Putamen (tissue), 1 donor: ENCODE data around the gene EPSTI1.

Experiments used
- DNase-seq: peaks from one replicate; pipeline ENCODE4 v3.0.0-alpha.2; 2016; ENCODE audit warnings: low spot score

EPSTI1 gene

DNA sequence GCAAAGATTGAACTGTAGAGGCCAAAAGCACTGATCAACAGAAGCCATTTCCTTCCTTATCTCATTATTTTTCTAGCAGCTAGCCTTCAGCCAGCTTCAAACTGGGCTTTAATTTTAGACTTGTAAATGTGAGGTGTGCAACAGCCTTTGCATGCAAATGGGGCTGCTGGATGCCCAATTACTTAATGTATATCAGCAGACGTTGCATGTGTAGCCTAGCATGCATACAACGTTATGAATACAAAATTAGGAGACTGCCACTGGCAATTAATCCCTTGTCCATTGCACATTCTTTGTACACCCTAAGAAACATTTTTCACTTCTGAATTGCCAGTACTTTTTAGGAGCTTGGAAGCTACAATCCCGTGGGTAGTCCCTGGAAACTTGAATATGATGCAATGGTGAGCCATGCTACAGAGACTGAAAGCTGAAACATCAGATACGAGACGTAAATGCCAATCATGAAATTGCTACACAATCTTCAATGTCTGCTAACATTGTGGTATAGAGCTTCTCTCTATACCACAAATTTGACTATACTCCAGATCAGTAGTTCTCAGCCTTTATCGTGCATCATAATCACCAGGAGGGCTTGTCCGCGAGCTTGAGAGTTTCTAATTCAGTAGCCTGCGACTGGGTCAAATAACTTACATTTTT is 20.2 kb downstream of the EPSTI1 start:
- DNase-seq = no peak

DNA sequence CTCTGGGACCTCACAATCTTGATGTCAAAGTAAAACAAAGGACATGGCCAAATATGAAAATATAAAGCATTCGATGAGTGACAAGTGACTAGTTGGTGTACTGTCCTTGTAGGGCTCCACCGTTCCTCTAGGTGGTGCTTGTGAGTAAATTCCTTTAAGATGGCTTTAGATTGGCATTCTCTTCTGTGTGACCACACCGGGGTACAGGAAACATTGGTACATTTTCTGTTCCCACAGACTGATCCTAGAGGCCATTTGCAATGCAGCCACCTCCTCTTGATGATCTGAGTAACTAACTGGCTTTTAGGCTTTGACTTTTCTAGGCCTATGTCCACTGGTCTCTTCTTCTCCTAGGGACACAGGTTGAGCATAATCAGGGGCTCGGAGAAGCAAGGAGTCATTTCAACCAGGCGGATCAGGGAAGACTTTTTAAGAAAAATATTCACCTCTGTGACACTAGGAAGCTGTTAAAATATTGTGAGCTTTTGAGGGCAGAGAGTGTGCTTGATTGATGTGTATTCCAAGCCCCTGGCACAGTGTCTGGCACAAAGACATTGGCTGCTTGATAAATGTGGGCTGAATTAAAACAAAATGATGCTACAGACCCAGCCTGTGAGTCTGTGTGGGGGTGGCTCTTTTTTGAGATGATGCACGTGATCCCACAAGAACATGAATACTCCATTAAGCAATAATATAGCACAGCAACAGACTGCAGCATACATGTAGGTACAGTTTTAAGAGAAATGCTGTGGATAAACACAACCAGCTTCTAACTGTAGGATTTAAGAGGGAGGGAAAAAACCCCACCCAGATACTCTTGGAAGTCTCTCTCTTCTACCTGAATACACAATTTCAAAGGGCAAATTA is 21.0 kb downstream of the EPSTI1 start:
- DNase-seq = no peak

DNA sequence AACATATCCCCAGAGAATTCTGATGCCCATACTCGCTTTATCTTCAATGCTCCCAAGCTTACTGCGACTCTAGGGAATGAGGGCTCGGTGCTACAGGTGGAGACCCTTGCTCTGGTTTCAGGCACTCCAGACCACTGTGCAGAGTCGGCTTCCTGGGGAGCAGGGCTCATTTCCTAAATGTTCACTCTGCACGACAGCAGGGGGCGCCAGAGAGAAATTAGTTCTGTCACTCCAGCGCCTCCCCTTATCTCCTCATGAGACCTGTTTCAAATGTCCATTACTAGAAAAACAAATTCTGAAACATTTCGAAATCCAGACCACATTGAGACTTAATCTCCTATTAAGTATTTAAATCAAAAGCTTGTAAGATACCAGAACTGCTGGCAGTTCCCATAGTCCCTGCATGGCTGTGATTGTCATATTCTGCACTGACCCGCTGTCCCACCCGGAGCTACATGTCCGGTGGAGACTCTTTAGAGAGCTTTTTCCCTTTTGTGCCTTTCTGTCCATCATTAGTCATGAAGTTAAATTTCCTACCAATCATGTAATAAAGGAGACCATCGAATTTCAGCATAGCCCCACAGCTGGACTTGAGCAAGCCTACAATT is 22.4 kb downstream of the EPSTI1 start:
- DNase-seq = peak; percentile 56

DNA sequence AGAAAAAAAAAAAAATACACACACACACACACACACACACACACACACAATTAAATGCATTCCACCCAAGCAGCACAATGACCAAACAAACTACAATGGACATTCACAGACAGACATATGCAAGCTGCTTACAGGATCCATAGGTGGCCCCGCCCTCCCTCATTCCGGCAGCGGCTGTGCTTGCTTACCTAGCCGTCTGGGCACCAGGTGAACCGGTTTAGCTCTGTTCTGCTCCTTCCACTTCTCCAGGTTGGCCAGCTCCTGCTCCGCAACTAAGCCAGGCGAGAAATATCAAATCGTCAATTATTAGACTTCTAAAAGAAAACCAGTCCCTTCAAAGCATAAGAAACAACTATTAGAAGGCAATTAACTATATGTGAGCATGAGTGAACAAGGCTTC is 23.1 kb downstream of the EPSTI1 start:
- no peak for DNase-seq

DNA sequence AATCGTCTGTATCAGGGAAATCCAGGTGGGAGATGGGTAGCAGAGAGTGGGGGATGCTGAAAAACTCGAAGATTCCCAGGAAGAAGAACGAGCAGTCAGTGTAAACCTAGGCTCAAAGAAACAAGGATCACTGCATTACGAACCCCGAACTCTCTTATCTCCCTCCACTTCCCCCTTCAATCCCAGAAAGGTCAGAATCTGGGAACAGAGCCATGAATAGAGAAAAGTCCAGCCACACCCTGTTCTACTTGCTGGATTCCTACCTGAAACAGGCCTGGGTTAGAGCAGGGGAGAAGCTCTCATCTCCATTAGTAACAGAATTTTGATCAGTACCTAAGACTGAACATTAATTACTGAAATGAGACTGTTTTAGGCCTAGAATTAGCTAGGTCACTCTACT is 24.4 kb downstream of the EPSTI1 start:
- DNase-seq = no peak

DNA sequence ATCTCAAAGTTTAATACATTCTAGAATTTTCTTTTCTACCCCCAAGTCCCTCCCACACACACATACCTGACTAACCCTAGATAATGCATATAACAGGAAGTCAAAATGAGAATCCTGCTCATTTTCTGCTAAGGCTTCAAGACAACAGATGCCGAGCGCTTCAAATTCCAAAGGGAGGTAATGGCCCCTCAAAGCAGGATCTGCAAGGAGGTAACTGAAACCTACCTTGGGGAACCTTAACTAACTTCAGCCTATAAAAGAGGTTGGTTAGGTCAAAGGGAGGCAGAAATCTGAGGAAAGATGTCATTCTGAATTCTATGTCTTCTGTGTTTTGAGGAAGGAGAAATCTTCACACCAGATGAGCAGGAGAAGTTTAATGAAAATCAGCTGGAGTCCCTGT is 26.8 kb downstream of the EPSTI1 start:
- DNase-seq = no peak

DNA sequence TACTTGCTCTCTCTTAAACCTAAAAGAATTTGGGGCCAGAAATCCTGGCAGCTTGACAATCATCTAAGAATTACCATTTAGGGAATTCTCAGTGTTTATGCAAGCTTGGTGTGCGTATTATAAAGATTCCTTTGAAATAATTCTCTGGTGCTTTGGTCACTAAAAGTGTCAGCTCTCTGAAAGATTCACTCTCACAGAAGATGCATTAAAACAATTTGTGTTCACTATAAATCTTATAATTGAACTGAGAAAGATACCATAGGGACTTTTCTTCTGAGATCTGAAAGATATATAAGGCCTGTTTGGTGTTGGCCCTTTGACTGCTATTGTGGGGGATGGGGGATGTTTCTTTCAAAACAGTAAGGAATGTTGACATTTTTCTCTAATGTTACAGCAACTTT is 27.3 kb downstream of the EPSTI1 start:
- no peak for DNase-seq

DNA sequence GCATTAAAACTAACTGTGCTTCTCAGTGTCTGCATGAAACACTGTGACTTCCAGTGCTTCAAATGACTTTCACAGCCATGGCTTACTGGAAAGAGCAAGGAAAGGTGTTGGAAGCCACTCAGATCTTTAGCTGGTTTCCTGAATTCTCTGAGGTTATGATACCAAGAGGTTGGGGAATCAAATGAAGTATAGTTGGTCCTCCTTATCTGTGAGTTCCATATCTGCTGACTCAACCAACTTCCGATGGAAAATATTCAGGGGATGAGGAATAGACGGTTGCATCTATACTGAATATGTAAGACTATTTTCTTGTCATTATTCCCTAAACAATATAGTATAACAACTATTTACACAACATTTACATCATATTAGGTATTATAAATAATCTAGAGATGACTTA is 32.4 kb downstream of the EPSTI1 start:
- DNase-seq = no peak

DNA sequence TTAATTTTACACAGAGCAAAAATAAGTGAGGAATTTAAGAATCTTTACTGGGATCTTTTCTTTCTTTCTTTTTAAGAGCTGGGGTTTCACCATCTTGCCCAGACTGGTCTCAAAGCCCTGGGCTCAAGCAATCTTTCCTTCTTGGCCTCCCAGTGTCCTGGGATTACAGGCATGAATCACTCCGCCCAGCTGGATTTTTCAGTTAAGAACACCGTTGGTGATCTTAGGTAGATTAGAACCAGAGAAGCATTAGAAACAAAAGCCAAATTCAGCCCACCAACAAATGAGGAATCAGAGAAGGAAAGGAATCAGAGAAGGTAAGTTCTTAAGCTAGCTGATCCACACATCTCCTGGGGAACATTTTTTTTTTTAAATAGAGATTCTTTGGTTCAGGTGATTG is 34.2 kb downstream of the EPSTI1 start:
- no peak for DNase-seq

DNA sequence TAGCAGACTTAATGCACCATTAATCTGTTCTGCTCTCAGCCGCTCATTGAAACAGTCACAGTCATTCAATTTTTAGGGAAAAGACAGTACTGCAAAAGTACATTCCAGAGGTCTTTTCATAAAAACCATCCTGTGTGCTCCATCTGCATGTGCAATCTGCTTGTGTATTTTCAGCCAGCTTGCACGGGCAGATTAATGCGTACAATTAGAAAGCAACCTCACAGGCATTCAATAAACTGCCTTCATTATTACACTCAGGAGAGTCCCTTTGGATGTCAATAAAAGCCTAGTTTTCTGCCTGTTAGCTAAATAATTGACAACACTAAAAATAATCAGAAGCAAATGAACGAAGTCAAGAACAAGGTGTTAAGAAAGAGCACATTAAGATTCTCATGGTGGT is 41.9 kb downstream of the EPSTI1 start:
- DNase-seq = no peak

DNA sequence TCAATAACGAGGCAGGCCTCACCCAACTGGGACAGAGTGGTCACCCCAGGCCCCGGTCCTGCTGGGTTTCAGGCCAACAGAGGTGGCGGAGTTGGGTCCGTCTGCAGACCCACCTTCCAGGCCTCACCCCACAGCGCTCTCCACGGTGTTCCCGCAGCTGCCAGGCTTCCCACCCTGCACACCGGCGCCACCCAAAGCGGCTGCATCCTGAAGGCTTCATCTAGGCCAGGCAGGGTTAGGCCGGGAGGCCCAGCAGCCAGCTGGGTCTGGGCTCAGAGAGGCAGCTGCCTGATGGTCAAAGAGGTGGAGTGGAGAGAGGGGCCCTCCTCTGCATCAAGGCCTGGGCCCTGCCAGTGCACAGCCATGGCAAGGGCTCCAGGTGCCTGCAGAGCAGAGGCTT is 44.1 kb downstream of the EPSTI1 start:
- no peak for DNase-seq

DNA sequence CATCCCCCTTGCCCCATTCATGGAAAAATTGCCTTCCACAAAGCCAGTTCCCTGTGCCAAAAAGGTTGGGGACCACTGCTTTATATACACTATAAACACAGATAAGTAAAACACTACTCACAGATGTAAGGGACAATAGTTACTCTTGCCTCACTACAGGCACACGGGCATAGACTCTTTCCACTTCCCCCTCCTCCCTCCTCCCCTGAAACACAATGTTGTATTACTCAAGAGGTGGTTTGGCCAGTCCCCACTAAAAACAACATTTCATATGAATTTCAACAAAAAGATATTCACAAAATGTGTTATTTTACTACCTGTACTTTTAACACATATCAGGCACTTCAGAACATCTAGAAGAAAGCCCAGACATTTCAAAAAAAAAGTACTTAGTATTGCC is 45.1 kb downstream of the EPSTI1 start:
- no peak for DNase-seq

DNA sequence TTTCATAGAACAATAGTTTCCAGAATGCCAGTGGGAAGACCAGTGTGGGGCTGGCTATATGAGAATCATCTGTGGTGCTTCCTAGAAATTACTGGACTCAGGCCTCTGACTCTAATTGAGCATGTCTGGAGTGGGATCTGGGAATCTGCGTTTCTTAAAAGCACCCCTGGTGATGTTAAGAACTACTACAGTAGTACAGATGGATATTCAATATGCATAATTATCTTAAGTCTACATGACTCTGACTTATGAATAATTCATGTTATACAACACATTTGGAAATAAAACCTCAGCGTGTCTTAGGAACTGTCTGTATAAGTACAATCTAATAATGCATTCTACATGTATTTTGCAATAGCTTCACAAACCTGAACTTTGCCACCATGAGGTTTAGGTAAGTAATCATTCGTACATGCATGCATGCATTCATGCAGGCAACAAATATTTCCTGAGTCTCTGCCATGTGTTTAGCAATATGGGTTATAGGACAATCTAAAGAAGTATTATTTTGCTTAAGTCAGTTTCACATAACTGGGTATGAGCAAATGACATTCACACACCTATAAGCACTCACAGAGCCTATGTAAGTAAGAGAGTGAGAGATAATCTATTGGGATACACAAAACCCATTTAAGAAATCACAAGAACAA is 62.0 kb downstream of the EPSTI1 start:
- no peak for DNase-seq

DNA sequence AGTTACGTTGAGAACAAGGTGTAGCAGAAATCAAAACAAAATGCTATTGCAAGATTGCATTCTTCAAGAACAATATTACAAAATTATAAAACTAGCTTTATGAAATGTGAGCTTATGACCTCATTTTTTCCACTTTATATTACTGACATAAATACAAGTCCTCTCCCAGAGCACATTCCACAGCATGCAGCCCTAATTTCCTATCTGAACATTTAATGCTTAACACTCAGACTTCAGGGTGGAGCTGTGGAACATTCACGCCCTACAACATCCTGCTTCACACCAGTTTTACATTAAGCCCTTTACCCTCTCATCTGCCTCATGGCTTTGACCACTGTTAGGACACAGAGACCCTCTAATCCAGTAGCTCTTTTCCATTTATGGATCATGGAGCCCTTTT is 65.5 kb downstream of the EPSTI1 start:
- DNase-seq = no peak

DNA sequence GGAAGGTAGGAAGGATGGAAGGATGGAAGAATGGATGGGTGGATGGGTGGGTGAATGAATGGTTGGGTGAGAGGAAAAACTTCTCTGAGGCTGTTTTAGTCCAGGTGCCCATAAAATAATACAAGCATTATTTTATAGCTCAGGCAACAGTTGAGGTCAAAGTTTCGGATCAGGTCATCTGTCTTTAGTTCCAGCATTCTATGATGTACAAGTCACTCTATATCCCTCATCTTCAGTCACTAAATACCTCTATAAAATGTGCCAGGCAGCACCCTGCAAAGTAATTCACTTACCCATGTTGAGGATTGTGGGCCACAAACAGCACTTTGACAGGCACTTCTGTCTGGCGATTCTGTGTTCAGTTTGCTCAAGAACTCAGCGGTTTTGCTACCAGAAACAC is 66.0 kb downstream of the EPSTI1 start:
- DNase-seq = no peak

DNA sequence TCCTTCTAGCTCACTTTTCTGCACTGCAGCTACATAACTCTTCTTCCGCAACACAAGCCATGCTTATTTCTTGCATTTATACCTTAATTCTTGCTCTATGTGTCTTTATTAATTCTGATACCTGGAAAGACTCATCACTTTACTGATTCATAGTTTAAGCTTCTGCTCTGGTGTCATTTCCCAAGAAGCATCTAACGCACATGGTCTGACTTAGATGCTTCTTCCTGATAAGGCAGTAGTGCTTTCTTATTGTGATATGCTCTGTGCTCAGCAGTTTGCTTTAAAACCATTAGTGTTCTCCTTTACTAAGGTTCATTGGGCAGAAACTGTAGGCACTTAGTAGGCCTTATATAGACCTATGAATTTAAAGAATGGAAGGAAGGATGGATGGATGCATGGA is 66.4 kb downstream of the EPSTI1 start:
- no peak for DNase-seq

DNA sequence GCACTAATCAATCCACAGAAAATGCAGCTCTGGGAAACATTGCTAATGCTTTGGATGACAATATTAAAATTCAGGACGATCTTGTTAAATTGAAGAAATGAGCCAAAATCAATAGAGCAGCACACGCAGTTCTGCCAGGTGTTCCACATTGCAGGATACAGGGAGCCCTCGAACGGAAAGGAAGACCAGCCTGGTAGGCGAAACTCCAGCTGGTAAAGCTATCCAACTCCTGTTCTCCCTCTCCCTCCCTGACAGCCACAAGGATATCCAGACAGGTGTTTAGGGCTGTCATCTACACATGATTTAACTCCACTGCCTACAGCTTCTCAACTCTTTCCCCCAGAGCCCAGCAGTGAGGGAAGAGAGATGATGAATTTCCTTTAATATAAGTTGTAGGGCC is 67.7 kb downstream of the EPSTI1 start:
- DNase-seq = no peak

DNA sequence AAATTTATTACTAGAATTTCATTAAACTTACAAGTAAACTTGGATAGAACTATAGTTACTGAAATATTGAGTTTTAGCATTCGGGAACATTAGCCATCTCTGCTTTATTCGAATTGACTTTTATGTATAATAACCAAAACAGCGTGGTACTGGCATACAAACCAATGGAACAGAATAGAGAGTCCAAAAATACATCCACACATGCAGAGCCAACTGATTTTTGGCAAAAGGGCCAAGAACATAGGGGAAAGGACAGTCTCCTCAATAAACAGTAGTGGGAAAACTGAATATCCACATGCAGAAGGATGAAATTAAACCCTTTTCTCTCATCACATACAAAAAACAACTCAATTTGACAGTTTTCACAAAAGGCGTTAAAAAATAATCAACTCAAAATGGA is 84.3 kb downstream of the EPSTI1 start:
- DNase-seq = no peak

DNA sequence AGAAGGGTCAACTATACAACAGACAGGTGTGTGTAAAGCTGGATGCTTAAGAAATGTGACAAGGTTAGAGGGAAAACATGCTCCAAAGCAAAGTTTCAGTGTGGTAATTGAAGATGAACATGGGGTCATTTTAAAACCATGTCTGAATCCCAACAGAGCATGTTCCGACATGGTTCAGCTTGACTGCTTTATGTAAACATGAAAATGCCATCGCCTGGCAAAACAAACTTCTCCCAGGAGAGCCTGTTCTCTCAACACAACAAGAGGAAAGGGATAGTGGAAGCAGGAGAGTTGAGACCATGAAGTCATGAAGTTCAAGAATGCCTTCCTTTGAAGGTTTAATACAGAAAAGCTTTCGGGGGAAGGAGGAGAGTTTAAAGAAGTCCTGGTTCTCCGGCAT is 85.8 kb downstream of the EPSTI1 start:
- DNase-seq = no peak

DNA sequence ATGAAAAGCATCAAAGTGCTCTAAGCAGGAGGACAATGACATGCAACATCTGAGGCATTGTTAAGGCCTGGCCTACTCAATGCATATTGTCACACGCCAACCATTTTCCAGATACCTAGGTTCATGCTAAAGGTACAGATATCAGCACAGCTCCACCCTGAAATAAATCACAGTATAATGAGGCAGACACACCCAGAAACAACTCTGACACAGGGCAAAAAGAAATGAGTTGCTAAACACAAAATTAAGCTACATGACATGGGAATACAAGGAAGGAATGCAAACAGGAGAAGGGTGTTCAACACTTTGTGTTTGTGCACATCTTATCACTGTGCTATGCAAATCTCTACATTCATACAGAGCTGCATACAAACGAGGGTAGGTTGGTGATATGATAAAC is 86.5 kb downstream of the EPSTI1 start:
- DNase-seq = no peak

DNA sequence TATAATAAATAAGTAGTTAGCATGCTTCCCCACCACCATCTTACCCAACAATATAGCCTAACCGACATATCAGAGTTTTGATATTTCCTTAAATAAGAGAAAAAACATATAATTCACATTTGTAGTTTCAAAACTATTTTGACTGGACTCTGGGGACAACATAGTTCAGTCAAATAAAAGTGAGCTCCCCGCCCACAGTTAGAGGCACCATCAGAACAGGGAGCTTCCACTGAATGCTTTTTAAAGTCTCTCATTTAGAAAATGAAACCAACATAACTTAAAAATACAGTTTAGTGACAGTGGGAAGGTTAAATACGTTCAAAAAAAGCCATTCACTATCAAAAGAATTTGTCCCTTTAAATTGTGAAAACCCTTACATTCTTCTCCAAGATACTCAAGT is 92.8 kb downstream of the EPSTI1 start:
- no peak for DNase-seq

DNA sequence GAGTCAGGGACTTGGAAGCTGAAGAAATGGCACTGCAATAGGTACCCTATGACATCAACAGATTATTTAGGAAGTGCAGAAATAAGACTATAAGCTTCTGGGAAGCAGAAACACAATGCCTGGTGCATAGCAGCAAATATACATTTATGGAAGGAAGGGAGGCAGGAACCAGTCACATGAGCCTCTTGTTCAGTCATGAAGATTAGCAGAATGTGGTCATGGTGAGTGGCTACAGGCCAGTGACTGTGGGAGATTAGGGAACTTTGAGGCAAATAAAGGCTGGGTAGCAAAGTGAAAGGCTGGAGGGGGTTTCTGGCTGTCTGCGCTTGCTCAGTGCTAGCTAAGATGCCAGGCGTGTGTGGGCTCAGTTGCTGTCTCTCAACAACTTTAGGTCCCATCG is 96.3 kb downstream of the EPSTI1 start:
- DNase-seq = no peak

DNA sequence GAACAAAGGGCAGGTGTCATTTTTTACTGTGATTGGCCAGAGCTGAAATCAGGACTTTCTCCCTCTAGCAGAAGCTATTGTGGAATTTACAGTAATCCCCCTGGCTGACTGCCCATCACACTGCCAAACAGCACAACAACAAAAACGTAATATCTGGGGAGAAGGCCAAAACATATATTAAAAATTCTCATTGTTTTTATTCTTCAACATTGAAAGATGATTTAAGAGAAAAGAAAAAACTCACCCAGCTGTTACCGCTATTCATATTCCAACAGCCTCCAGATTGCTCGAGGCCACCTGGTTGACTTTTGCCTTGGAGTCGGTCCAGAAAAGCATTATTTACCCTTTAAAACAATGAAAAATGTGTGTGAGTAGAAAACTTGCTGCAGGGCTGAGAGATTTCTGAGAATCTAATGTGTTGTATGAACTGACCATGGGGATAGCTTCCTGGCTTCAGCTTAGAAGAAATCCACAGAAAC is 97.2 kb downstream of the EPSTI1 start:
- no peak for DNase-seq
